ENCODE data around the gene CBLB.

DNA sequence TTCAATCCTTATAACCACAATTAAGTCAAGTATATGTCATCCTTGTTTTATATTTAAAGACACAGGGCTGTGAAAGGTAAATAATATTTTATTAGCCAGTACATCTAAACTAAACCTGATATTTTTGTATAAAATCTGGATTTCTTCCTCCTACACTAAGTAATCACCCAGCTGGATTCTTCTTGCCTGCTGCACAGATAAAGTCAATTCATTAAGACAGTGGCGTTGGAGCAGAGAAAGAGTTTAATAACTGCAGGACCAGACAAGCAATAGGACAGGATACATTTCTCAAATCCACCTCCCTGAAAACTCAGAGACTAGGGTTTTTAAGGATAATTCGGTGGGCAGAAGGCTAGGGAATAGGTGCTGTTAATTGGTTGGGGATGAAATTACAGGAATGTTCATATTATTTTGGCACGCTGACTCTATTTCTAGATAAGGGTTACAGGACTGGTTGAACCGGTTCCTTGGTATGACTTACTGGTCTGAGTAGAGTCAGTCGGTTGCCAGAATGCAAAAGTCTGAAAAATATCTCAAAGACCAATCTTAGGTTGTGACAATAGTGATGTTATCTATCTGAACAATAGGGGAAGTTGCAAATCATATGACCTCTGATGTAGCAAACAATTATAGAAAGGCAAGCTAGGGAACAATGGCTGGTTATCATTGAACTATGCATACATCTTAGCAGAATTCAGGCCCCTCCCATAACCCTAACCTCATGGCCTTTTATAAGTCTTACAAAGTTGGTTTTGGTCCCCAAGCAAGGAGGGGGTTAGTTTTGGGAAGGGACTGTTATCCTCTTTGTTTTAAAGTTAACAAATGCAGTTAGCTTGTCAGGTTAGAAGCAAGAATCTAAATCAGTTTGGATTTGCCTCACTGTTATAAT lies 257.3 kb downstream of the CBLB start:
- TF ChIP-seq, protein P1, sequence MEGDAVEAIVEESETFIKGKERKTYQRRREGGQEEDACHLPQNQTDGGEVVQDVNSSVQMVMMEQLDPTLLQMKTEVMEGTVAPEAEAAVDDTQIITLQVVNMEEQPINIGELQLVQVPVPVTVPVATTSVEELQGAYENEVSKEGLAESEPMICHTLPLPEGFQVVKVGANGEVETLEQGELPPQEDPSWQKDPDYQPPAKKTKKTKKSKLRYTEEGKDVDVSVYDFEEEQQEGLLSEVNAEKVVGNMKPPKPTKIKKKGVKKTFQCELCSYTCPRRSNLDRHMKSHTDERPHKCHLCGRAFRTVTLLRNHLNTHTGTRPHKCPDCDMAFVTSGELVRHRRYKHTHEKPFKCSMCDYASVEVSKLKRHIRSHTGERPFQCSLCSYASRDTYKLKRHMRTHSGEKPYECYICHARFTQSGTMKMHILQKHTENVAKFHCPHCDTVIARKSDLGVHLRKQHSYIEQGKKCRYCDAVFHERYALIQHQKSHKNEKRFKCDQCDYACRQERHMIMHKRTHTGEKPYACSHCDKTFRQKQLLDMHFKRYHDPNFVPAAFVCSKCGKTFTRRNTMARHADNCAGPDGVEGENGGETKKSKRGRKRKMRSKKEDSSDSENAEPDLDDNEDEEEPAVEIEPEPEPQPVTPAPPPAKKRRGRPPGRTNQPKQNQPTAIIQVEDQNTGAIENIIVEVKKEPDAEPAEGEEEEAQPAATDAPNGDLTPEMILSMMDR (conservative IDR thresholded peaks at IDR 0.05; ENCODE audit: low read depth in 2 of 2): no peak
- TF ChIP-seq EZH2phosphoT487 (IDR thresholded peaks at IDR 0.05; ENCODE audit: unreplicated experiment): no peak
- no peak for TF ChIP-seq POLR2AphosphoS5 (IDR thresholded peaks at IDR 0.05; ENCODE audit: low read depth)

All from GM23338 (cell line).